Thoracic aorta (tissue), 2 donors: ENCODE data around the gene GET4. TPM values are rescaled to one million over a fixed set of nuclear protein-coding genes. Genes with fewer than 3 reads are reported as not detected.
A peak's percentile ranks its signal among the peaks of the same experiment; 100 is the strongest.
"Not testable (repeated sequence)": the region's sequence is repeated elsewhere in the genome, so short reads cannot be mapped to it uniquely, and the experiment has no call there.

ENCODE experiments used
- ATAC-seq: fragments of 150-250 bp; one replicate; pipeline ENCODE4 v1.8.0; 2017; ENCODE audit warnings: low read depth; ENCODE audit not compliant: insufficient number of reproducible peaks, low FRiP score
- DNase-seq: peaks from one replicate; pipeline ENCODE4 v3.0.0-alpha.2; 2020; ENCODE audit warnings: low spot score
- H3K27ac ChIP-seq, 2 donors: fragments of 200-600 bp; sonication (generic); 1 replicate in 1 of 2; 2 replicates in 1 of 2; pipeline ENCODE4 v1.5.1; 2016; ENCODE audit warnings: mild to moderate bottlenecking in 2 of 2, moderate library complexity in 2 of 2
- H3K27me3 ChIP-seq: fragments of 200-600 bp; sonication (generic); replicated peaks from 2 replicates; pipeline ENCODE4 v1.6.0; 2016; ENCODE audit warnings: mild to moderate bottlenecking; ENCODE audit not compliant: insufficient read depth
- H3K36me3 ChIP-seq: fragments of 200-600 bp; sonication (generic); one replicate; pipeline ENCODE4 v1.5.1; 2016
- H3K4me1 ChIP-seq, 2 donors: fragments of 200-600 bp; sonication (generic); 1 replicate in 1 of 2; 2 replicates in 1 of 2; pipeline versions ENCODE4 v1.5.1 to v1.6.0; 2016; ENCODE audit warnings: low read depth in 2 of 2, mild to moderate bottlenecking in 1 of 2; ENCODE audit not compliant: control insufficient read depth in 1 of 2
- H3K4me3 ChIP-seq: fragments of 200-600 bp; sonication (generic); 2 replicates; pipeline ENCODE4 v1.5.1; 2016; ENCODE audit warnings: mild to moderate bottlenecking
- H3K9me3 ChIP-seq: fragments of 200-600 bp; sonication (generic); 2 replicates; pipeline ENCODE4 v1.5.1; 2016
- total RNA-seq, 2 donors: library from RNA; depleted of rRNA; stranded (reverse); fragments of >200 nt; gene quantifications; one replicate each; pipeline versions ENCODE4 v1.1.0 to v1.2.3, GENCODE V29; 2016
- TF ChIP-seq, protein P1 (sequence below): fragments of 200-600 bp; sonication (generic); IDR thresholded peaks from one replicate; pipeline ENCODE4 v1.5.1; 2019; ENCODE audit warnings: antibody characterized with exemption

Gene GET4
- total RNA-seq, 2 donors from 2014 or later, result 26.9 to 28.4 TPM

DNA sequence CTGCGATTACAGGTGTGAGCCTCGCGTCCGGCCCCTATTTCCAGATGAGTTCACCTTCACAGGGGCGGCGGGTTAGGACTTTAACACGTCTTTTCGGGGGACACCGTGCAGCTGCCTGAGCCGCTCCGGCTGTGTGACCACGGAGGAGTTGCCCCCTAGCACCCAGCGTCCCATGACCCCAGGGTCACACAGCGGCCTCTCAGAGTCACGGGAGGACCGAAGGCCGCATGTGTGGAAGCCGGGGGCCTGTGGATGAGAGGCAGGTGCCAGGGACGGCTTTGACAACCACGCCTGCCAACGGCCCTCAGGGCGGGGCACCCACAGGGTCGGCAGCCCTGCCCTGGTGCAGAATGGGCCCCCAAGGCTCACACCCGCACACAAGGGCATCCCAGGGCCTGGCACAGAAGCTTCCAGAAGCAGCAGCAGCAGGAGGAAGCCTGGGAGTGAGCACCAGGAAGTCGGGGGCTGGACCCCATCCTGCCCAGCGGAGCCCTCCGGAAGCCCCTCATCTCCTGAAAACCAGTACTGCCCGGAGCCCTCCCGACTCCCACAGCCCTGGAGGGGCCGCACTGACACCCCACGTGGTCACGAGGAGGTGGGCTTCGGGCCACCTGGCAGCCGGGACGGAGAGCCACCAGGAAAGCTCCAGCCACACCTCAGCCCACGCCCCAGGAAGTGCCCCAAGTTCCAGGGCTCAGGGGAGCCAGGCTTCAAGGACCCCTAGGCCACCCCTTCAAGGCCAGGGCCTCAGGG is 45.4 kb downstream of the GET4 start:
- ATAC-seq (no peak), DNase-seq (no peak)
- no peaks in the 10 kb centered on the region for H3K27me3 ChIP-seq
- H3K27ac ChIP-seq, result no peak overlapping the region
- no peaks in the 10 kb centered on the region for H3K9me3 ChIP-seq
- H3K4me3 ChIP-seq, result no peak overlapping the region
- H3K4me1 ChIP-seq, result peaks cover 3 to 14% of the 10 kb centered on the region in 2 donors
- TF ChIP-seq, protein P1, sequence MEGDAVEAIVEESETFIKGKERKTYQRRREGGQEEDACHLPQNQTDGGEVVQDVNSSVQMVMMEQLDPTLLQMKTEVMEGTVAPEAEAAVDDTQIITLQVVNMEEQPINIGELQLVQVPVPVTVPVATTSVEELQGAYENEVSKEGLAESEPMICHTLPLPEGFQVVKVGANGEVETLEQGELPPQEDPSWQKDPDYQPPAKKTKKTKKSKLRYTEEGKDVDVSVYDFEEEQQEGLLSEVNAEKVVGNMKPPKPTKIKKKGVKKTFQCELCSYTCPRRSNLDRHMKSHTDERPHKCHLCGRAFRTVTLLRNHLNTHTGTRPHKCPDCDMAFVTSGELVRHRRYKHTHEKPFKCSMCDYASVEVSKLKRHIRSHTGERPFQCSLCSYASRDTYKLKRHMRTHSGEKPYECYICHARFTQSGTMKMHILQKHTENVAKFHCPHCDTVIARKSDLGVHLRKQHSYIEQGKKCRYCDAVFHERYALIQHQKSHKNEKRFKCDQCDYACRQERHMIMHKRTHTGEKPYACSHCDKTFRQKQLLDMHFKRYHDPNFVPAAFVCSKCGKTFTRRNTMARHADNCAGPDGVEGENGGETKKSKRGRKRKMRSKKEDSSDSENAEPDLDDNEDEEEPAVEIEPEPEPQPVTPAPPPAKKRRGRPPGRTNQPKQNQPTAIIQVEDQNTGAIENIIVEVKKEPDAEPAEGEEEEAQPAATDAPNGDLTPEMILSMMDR, result no peak
- H3K36me3 ChIP-seq, result no peaks in the 10 kb centered on the region

DNA sequence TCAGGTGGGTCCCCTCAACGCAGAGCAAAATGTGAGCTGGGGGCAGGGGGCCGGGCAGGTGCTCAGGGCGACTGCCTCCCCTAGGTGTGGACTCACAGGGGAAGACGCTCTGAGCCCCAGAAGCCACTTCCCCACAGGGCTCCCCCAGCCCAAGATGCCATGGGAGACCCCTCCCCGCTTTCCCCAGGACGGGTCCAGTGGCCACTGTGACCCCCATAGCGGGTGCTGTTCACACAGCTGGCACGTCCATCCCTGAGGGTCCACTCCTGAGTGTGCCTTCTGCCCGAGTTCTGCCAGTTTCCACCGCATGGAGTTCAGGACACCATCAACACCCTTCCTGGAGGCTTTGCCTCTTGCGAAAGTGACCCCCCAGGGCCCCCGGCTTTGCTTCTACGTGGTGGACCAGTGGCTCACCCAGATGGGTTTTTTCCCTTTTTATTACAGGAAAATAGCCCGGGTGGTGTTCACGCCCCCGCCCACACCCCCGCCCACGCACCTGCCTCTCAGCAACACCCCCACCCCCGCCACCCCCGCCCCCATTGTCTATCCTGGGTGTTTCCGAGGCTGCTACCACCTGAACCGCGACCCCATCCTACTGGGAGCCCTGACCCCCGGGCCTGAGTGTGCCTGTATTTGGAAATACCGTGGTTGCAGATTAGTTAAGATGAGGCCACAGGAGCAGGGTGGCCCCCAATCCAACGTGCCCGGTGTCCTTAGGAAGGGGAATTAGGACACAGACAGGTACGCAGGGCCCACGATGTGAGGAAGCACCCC is 46.2 kb downstream of the GET4 start:
- no peak for ATAC-seq
- peaks cover 3 to 14% of the 10 kb centered on the region in 2 donors for H3K4me1 ChIP-seq
- H3K27ac ChIP-seq, result no peak overlapping the region
- no peaks in the 10 kb centered on the region for H3K9me3 ChIP-seq
- H3K27me3 ChIP-seq, result no peaks in the 10 kb centered on the region
- TF ChIP-seq, protein P1, result no peak
- DNase-seq, result no peak
- H3K36me3 ChIP-seq, result no peaks in the 10 kb centered on the region
- peak overlapping the region; percentile 41 for H3K4me3 ChIP-seq

DNA sequence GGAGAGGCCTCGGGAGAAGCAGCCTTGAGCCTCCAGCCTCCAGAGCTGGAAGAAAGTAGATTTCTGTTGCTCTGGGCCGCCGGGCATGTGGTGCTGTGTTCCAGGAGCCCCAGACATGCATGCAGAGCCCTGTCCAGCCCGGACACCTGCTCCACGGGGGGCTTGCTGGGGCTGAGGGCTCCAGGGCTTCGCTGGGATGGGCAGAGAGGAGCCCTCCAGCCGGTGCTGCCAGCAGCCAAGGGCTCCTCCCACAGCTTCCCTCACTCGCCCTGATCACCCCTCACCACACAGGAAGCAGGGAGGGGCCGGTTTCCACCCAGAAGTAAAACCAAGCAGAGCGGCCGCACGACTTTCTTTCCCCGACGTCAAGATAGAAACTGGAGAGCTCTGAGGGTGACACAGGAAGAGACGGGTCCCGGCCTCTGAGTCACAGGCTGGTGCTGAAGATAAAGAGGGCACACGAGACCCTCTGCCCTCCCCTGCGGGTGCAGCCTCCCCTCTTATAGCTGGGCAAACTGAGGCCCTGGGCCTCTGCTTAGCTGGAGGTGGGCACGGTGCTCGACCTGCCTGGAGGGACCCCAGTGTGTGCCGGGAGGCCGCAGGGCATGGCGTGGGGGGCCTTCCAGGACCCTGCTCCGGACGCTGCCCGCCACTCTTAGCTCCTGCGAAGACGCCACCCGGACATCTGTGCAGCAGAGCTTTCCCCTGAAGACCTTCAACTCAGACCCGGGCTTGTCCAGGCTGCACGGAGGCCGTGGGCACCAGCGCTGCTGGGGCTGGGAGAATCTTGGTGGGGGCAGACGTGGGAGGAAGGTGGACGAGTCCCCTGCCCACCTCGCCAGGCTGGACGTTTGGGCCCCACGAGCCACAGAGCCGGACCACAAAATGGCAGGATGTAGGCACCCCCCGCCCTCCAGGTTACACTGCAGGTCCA is 47.0 kb downstream of the GET4 start:
- ATAC-seq, result no peak
- Histone ChIP-seq H3K27ac (no peak overlapping the region), H3K36me3 (no peaks in the 10 kb centered on the region), H3K4me3 (peak overlapping the region; percentile 41), H3K9me3 (no peaks in the 10 kb centered on the region), H3K27me3 (no peaks in the 10 kb centered on the region), H3K4me1 (peaks cover 3 to 14% of the 10 kb centered on the region in 2 donors)
- DNase-seq, result no peak
- TF ChIP-seq, protein P1, result no peak

DNA sequence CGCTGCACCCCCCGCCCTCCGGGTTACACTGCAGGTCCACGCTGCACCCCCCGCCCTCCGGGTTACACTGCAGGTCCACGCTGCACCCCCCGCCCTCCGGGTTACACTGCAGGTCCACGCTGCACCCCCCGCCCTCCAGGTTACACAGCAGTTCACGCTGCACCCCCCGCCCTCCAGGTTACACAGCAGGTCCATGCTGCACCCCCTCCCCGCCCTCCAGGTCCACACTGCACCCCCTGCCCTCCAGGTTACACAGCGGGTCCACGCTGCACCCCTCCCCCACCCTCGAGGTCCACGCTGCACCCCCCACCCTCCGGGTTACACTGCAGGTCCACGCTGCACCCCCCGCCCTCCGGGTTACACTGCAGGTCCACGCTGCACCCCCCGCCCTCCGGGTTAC is 47.7 kb downstream of the GET4 start:
- H3K36me3 ChIP-seq, H3K9me3 ChIP-seq, DNase-seq, H3K27me3 ChIP-seq, H3K27ac ChIP-seq, H3K4me3 ChIP-seq, ATAC-seq: not testable (repeated sequence)
- peaks cover 3 to 14% of the 10 kb centered on the region in 2 donors for H3K4me1 ChIP-seq

DNA sequence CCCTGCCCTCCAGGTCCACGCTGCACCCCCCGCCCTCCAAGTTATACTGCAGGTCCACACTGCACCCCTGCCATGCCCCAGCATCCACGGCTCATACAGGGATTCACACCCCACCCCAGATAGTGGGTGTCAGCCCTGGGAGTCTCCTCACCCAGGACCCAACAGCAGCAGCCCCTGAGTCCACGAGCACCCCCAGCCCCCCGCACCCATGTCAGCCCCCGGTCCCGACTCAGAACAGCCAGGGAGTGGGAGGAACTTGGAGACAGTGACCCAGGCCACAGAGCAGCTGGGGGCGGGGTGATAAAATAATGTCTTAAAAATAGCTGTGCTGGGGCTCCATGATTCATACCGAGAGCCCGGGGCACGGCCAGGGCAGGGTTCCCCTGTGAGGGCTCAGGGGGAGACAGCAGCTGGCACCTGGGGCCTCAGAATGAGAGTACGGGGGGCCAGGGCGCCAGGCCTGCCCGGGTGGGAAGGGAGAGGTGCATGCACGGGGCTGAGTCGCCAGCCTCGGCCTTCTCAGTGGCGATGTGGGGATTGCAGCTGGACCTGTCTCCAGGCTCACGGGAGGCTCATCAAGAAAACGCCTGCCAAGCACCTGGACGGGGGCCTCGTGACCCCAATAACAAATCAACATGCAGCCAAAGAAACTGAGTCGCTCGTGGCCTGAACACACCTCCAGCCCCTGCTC is 48.3 kb downstream of the GET4 start:
- TF ChIP-seq, protein P1, result no peak
- no peak overlapping the region for H3K4me3 ChIP-seq
- DNase-seq, result no peak
- H3K27ac ChIP-seq, result no peak overlapping the region
- H3K4me1 ChIP-seq, result peaks cover 3 to 14% of the 10 kb centered on the region in 2 donors
- H3K36me3 ChIP-seq, result no peaks in the 10 kb centered on the region
- ATAC-seq, result no peak
- H3K27me3 ChIP-seq, result no peaks in the 10 kb centered on the region
- H3K9me3 ChIP-seq, result no peaks in the 10 kb centered on the region
